Gastroesophageal sphincter (tissue), 3 donors: ENCODE results near the gene FBXL17.

Experiments used
- EP300 ChIP-seq: sonication (generic); formaldehyde crosslinking; IDR thresholded peaks from one replicate; pipeline ENCODE4 v1.6.1; 2017; ENCODE audit warnings: antibody characterized with exemption, mild to moderate bottlenecking
- POLR2A ChIP-seq, 2 donors: fragments of 450-650 bp; IDR thresholded peaks; one replicate each; pipeline ENCODE4 v1.6.1; 2017; ENCODE audit warnings: antibody characterized with exemption in 2 of 2, mild to moderate bottlenecking in 2 of 2, moderate library complexity in 1 of 2
- POLR2AphosphoS5 ChIP-seq: sonication (generic); formaldehyde crosslinking; IDR thresholded peaks from one replicate; pipeline ENCODE4 v1.6.1; 2017; ENCODE audit warnings: antibody characterized with exemption
- TF ChIP-seq, protein P1 (sequence below), 4 experiments: fragments of 200-600 bp in 2 of 4; fragments of 450-650 bp in 2 of 4; sonication (generic) in 1 of 4; IDR thresholded peaks; one replicate each; pipeline ENCODE4 v1.5.1; 2017 to 2019; ENCODE audit warnings: antibody characterized with exemption in 4 of 4, mild to moderate bottlenecking in 2 of 4, moderate library complexity in 2 of 4

DNA sequence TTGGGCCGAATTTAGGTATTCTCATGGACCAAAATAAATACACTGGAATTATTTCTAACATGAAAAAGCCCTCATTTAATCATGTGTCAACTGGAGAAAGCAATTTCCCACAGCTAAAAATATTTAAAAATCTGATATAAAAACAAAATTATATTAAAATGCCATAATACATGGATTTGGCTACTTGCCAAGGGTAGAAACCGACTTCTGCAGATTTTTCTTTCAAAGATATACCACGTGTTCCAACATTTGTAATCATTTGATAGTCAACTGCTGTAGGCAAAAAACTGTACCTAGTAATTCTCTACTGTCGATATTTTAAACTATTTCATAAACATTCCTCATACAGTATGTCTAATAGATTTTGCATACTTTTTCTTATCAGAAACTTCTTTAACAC lies 237.6 kb downstream of the FBXL17 start:
- TF ChIP-seq POLR2A (IDR thresholded peaks at IDR 0.05) (no peak), EP300 (no peak), POLR2AphosphoS5 (no peak)
- TF ChIP-seq, protein P1, sequence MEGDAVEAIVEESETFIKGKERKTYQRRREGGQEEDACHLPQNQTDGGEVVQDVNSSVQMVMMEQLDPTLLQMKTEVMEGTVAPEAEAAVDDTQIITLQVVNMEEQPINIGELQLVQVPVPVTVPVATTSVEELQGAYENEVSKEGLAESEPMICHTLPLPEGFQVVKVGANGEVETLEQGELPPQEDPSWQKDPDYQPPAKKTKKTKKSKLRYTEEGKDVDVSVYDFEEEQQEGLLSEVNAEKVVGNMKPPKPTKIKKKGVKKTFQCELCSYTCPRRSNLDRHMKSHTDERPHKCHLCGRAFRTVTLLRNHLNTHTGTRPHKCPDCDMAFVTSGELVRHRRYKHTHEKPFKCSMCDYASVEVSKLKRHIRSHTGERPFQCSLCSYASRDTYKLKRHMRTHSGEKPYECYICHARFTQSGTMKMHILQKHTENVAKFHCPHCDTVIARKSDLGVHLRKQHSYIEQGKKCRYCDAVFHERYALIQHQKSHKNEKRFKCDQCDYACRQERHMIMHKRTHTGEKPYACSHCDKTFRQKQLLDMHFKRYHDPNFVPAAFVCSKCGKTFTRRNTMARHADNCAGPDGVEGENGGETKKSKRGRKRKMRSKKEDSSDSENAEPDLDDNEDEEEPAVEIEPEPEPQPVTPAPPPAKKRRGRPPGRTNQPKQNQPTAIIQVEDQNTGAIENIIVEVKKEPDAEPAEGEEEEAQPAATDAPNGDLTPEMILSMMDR (IDR thresholded peaks at IDR 0.05), result no peak
